ENCODE data around the gene NAT14. TPM values are rescaled to one million over a fixed set of nuclear protein-coding genes. Genes with fewer than 3 reads are reported as not detected.
A peak's percentile ranks its signal among the peaks of the same experiment; 100 is the strongest.

Gene NAT14, protein sequence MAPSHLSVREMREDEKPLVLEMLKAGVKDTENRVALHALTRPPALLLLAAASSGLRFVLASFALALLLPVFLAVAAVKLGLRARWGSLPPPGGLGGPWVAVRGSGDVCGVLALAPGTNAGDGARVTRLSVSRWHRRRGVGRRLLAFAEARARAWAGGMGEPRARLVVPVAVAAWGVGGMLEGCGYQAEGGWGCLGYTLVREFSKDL
- 54.2 and 58.2 TPM in 2 replicates for total RNA-seq
- long read RNA-seq, result 0 reads

DNA sequence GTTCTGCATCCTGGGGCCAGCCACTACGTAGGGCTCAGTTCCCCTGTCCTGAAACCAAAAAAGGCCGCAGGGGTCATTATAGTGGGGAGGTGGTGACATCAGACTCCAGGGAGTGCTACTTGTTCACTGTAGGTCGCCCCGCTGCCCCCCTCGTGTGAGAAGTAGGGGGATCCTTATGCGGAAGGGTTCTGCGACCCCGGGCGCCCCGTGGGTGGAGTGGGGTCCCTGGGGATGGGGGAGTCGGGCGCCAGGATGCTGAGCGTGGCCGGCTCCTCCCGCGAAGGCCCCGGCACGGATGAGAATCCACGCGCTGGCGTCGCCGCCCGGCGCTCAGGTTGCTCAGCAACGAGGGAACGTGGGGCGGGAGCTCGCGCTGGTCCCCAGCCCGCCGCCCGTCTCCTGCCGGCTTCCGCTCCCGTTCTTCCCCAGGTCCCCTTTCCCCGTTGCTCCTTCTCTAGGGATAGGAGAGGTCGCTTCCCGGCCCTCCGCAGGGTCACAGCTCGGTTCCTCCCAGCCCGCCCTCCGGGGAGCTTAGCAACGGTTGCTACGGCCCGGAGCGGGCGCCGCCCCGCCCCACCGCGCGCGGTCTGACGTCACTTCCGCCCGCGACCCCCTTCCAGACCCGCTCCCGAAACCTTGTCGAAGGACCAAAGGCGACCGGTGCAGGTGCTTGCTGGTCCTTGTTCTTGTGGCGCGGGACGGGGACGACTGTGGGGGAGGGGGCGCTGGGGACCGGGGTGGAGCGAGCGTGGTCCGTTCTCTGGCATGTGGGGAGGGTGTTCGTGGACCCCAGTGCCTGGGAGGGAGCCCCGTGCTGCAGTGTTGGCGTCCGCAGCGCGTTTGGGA is at the start of gene NAT14:
Gene NAT14, plus strand, starts transcription at position 596 of the 846 bp plus-strand sequence. CDS start 521 bp downstream, outside the sequence.
- H3K27me3 Mint-ChIP-seq (ENCODE audit: unreplicated experiment), result no peaks in the 10 kb centered on the region
- H3K9me3 Mint-ChIP-seq (ENCODE audit: unreplicated experiment), result no peaks in the 10 kb centered on the region
- H3K4me1 Mint-ChIP-seq (ENCODE audit: unreplicated experiment), result peaks cover 34% of the 10 kb centered on the region
- H3K4me3 Mint-ChIP-seq (ENCODE audit: unreplicated experiment), result peak within 1 kb of the TSS; percentile 75
- H3K27ac Mint-ChIP-seq (ENCODE audit: unreplicated experiment), result peak within 1 kb of the TSS; percentile 82
- no peaks in the 10 kb centered on the region for H3K36me3 Mint-ChIP-seq (ENCODE audit: unreplicated experiment)
- TF ChIP-seq, protein P1, sequence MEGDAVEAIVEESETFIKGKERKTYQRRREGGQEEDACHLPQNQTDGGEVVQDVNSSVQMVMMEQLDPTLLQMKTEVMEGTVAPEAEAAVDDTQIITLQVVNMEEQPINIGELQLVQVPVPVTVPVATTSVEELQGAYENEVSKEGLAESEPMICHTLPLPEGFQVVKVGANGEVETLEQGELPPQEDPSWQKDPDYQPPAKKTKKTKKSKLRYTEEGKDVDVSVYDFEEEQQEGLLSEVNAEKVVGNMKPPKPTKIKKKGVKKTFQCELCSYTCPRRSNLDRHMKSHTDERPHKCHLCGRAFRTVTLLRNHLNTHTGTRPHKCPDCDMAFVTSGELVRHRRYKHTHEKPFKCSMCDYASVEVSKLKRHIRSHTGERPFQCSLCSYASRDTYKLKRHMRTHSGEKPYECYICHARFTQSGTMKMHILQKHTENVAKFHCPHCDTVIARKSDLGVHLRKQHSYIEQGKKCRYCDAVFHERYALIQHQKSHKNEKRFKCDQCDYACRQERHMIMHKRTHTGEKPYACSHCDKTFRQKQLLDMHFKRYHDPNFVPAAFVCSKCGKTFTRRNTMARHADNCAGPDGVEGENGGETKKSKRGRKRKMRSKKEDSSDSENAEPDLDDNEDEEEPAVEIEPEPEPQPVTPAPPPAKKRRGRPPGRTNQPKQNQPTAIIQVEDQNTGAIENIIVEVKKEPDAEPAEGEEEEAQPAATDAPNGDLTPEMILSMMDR (IDR thresholded peaks at IDR 0.05), result no peak
- peak; percentile 92 for DNase-seq (ENCODE audit: extremely low spot score, unreplicated experiment)

- Mint-ChIP-seq H3K4me3 (ENCODE audit: unreplicated experiment) (no peak overlapping the region), H3K27me3 (ENCODE audit: unreplicated experiment) (peaks cover 30% of the 10 kb centered on the region), H3K9me3 (ENCODE audit: unreplicated experiment) (no peaks in the 10 kb centered on the region), H3K27ac (ENCODE audit: unreplicated experiment) (no peak overlapping the region), H3K4me1 (ENCODE audit: unreplicated experiment) (peaks cover 8% of the 10 kb centered on the region), H3K36me3 (ENCODE audit: unreplicated experiment) (peaks cover 2% of the 10 kb centered on the region)
- no peak for DNase-seq (ENCODE audit: extremely low spot score, unreplicated experiment)
- TF ChIP-seq, protein P1 (IDR thresholded peaks at IDR 0.05), result no peak
Measured at GRCh38 chr19:55436847-55437246, 48.1 kb upstream of the NAT14 start.

GRCh38 chr19:55437410-55437809 is 47.6 kb upstream of the NAT14 start:
- H3K4me3 Mint-ChIP-seq (ENCODE audit: unreplicated experiment), result no peak overlapping the region
- peaks cover 32% of the 10 kb centered on the region for H3K27me3 Mint-ChIP-seq (ENCODE audit: unreplicated experiment)
- no peak for DNase-seq (ENCODE audit: extremely low spot score, unreplicated experiment)
- TF ChIP-seq, protein P1 (IDR thresholded peaks at IDR 0.05), result no peak
- H3K9me3 Mint-ChIP-seq (ENCODE audit: unreplicated experiment), result no peaks in the 10 kb centered on the region
- H3K4me1 Mint-ChIP-seq (ENCODE audit: unreplicated experiment), result peaks cover 8% of the 10 kb centered on the region
- H3K36me3 Mint-ChIP-seq (ENCODE audit: unreplicated experiment), result peaks cover 2% of the 10 kb centered on the region
- H3K27ac Mint-ChIP-seq (ENCODE audit: unreplicated experiment), result no peak overlapping the region

- H3K27ac Mint-ChIP-seq (ENCODE audit: unreplicated experiment), result no peak overlapping the region
- H3K4me3 Mint-ChIP-seq (ENCODE audit: unreplicated experiment), result no peak overlapping the region
- TF ChIP-seq, protein P1 (IDR thresholded peaks at IDR 0.05), result no peak
- H3K9me3 Mint-ChIP-seq (ENCODE audit: unreplicated experiment), result no peaks in the 10 kb centered on the region
- H3K36me3 Mint-ChIP-seq (ENCODE audit: unreplicated experiment), result peaks cover 2% of the 10 kb centered on the region
- peaks cover 10% of the 10 kb centered on the region for H3K4me1 Mint-ChIP-seq (ENCODE audit: unreplicated experiment)
- H3K27me3 Mint-ChIP-seq (ENCODE audit: unreplicated experiment), result peaks cover 43% of the 10 kb centered on the region
- no peak for DNase-seq (ENCODE audit: extremely low spot score, unreplicated experiment)
Measured at GRCh38 chr19:55439052-55439451, 45.9 kb upstream of the NAT14 start.
